Caco-2 (cell line): ENCODE measurements around the gene LIN54. TPM values are rescaled to one million over a fixed set of nuclear protein-coding genes. Genes with fewer than 3 reads are reported as not detected.

Experiments used
- BruUV-seq: library from RNA; stranded (reverse); fragments of 400-500 nt; replicated peaks from 2 replicates; lab custom pipeline; 2021; lab: Mats Ljungman, UMichigan
- CTCF ChIA-PET: fragments of 300-600 bp; sonication (Branson Sonifier 250); formaldehyde crosslinking; loops from one replicate; lab custom pipeline; 2022; ENCODE audit warnings: antibody characterized with exemption; lab: Charles Lee
- POLR2A ChIA-PET: fragments of 300-600 bp; sonication (Branson Sonifier 250); formaldehyde crosslinking; loops from one replicate; lab custom pipeline; 2022; ENCODE audit warnings: antibody characterized with exemption; lab: Charles Lee
- DNase-seq, 2 experiments: peaks; one replicate each; pipeline versions ENCODE4 v3.0.0 to v3.0.0-alpha.2; 2020 to 2022
- H3K27me3 ChIP-seq: replicated peaks from 2 replicates; pipeline ENCODE4 v1.6.0; 2011; ENCODE audit warnings: low read length; ENCODE audit not compliant: control insufficient read depth, insufficient read depth
- H3K36me3 ChIP-seq: 2 replicates; pipeline ENCODE4 v1.5.1; 2011; ENCODE audit warnings: low read length; ENCODE audit not compliant: control insufficient read depth, insufficient read depth
- H3K4me1 ChIP-seq: fragments of 250-450 bp; sonication (Bioruptor Pico); 2 replicates; pipeline ENCODE4 v1.5.1; 2020; ENCODE audit warnings: mild to moderate bottlenecking
- H3K4me3 ChIP-seq: 2 replicates; pipeline ENCODE4 v1.5.1; 2011; ENCODE audit warnings: low read depth, mild to moderate bottlenecking, control low read depth, low read length
- H3K9me3 ChIP-seq: fragments of 250-450 bp; sonication (Bioruptor Pico); 2 replicates; pipeline ENCODE4 v1.5.1; 2020; ENCODE audit warnings: mild to moderate bottlenecking, moderate library complexity
- H3K27ac Mint-ChIP-seq: one replicate; pipeline ENCODE4 v1.8.0; 2022; ENCODE audit warnings: mixed read lengths; ENCODE audit not compliant: unreplicated experiment
- H3K27me3 Mint-ChIP-seq: one replicate; pipeline ENCODE4 v1.8.0; 2022; ENCODE audit warnings: mixed read lengths; ENCODE audit not compliant: insufficient read depth, unreplicated experiment
- H3K36me3 Mint-ChIP-seq: one replicate; pipeline ENCODE4 v1.8.0; 2022; ENCODE audit warnings: mild to moderate bottlenecking, mixed read lengths; ENCODE audit not compliant: insufficient read depth, unreplicated experiment
- H3K4me1 Mint-ChIP-seq: one replicate; pipeline ENCODE4 v1.8.0; 2022; ENCODE audit warnings: low read depth, mixed read lengths; ENCODE audit not compliant: unreplicated experiment
- H3K4me3 Mint-ChIP-seq: one replicate; pipeline ENCODE4 v1.8.0; 2022; ENCODE audit warnings: mild to moderate bottlenecking, moderate library complexity, mixed read lengths; ENCODE audit not compliant: unreplicated experiment
- H3K9me3 Mint-ChIP-seq: one replicate; pipeline ENCODE4 v1.8.0; 2022; ENCODE audit warnings: mixed read lengths; ENCODE audit not compliant: unreplicated experiment
- CTCF ChIP-seq, 2 experiments: fragments of 200-600 bp in 1 of 2; IDR thresholded peaks; 1 replicate in 1 of 2; 2 replicates in 1 of 2; pipeline versions ENCODE4 v1.5.1 to v1.8.0; 2011 to 2022; ENCODE audit warnings: antibody characterized with exemption in 1 of 2, control low read depth in 1 of 2, inconsistent platforms in 1 of 2, low read depth in 1 of 2, low read length in 1 of 2, mild to moderate bottlenecking in 1 of 2, moderate library complexity in 1 of 2; ENCODE audit not compliant: insufficient read depth in 1 of 2, severe bottlenecking in 1 of 2, unreplicated experiment in 1 of 2
- intact Hi-C: fragments of 100-400 bp; cut with micrococcal nuclease; formaldehyde crosslinking; loops from one replicate; pipeline ENCODE4 v1.10.0; 2022; ENCODE audit not compliant: unreplicated experiment
- total RNA-seq: library from RNA; stranded (reverse); gene quantifications from 2 replicates; pipeline ENCODE4 v1.2.3, GENCODE V29; 2022

LIN54 gene
- total RNA-seq, 1 experiment from 2014 or later = 29.6 TPM

- no TSS peak for BruUV-seq
- no peak for TF ChIP-seq CTCF (IDR thresholded peaks at IDR 0.05; ENCODE audit: insufficient read depth in 1 of 2, low read depth in 1 of 2, low read length in 1 of 2, severe bottlenecking in 1 of 2, unreplicated experiment in 1 of 2)
- Histone ChIP-seq H3K4me3 (no peak overlapping the region), H3K4me1 (no peaks in the 10 kb centered on the region), H3K36me3 (no peaks in the 10 kb centered on the region), H3K9me3 (no peaks in the 10 kb centered on the region), H3K27me3 (no peaks in the 10 kb centered on the region)
- intact Hi-C loops = loop anchor here (10.0 kb wide), 1 partner anchor 380 kb away; the partner anchor contains the start of gene COQ2
- H3K36me3 Mint-ChIP-seq = no peaks in the 10 kb centered on the region
- ChIA-PET POLR2A (no interaction called here), CTCF (no interaction called here)
- no peaks in the 10 kb centered on the region for H3K4me1 Mint-ChIP-seq
- no peaks in the 10 kb centered on the region for H3K27me3 Mint-ChIP-seq
- no peak overlapping the region for H3K4me3 Mint-ChIP-seq
- no peaks in the 10 kb centered on the region for H3K9me3 Mint-ChIP-seq
- no peak for DNase-seq
- no peak overlapping the region for H3K27ac Mint-ChIP-seq
Observed at GRCh38 chr4:82905205-82905604, 105.4 kb downstream of the LIN54 start.

GRCh38 chr4:82903737-82904136, 106.9 kb downstream of the LIN54 start:
- Mint-ChIP-seq H3K9me3 (no peaks in the 10 kb centered on the region), H3K27me3 (no peaks in the 10 kb centered on the region), H3K4me1 (no peaks in the 10 kb centered on the region), H3K4me3 (no peak overlapping the region), H3K27ac (no peak overlapping the region), H3K36me3 (peaks cover under 1% of the 10 kb centered on the region)
- H3K9me3 ChIP-seq = no peaks in the 10 kb centered on the region
- CTCF ChIA-PET = no interaction called here
- intact Hi-C loops = loop anchor here (10.0 kb wide), 1 partner anchor 381 kb away; the partner anchor contains the start of gene COQ2
- no peaks in the 10 kb centered on the region for H3K27me3 ChIP-seq
- BruUV-seq = no TSS peak
- no peaks in the 10 kb centered on the region for H3K4me1 ChIP-seq
- no peak overlapping the region for H3K4me3 ChIP-seq
- no peak for TF ChIP-seq CTCF (IDR thresholded peaks at IDR 0.05; ENCODE audit: insufficient read depth in 1 of 2, low read depth in 1 of 2, low read length in 1 of 2, severe bottlenecking in 1 of 2, unreplicated experiment in 1 of 2)
- H3K36me3 ChIP-seq = no peaks in the 10 kb centered on the region
- DNase-seq = no peak
- POLR2A ChIA-PET = no interaction called here

GRCh38 chr4:82901183-82901718, 109.4 kb downstream of the LIN54 start:
- intact Hi-C loops = loop anchor here (2.0 to 10.0 kb wide), 2 partner anchors 112 to 384 kb away; partner anchors contain the start of gene COQ2
- no peak overlapping the region for H3K4me3 Mint-ChIP-seq
- no peak for TF ChIP-seq CTCF (IDR thresholded peaks at IDR 0.05; ENCODE audit: insufficient read depth in 1 of 2, low read depth in 1 of 2, low read length in 1 of 2, severe bottlenecking in 1 of 2, unreplicated experiment in 1 of 2)
- DNase-seq = no peak
- peak overlapping the region; percentile 65 for H3K4me3 ChIP-seq
- no peaks in the 10 kb centered on the region for H3K4me1 Mint-ChIP-seq
- peaks cover 20% of the 10 kb centered on the region for H3K36me3 Mint-ChIP-seq
- TSS peak; percentile 65 for BruUV-seq
- CTCF ChIA-PET = no interaction called here
- H3K36me3 ChIP-seq = no peaks in the 10 kb centered on the region; the same call in 1 of the 2 replicates
- POLR2A ChIA-PET = interaction anchor here (0.7 to 2.1 kb wide), 8 partner anchors 9 to 472 kb away, joined by 3 to 18 read pairs (median 8); partner anchors contain the start of genes COPS4, HNRNPDL, LIN54 and SEC31A
- no peak overlapping the region for H3K27ac Mint-ChIP-seq
- no peaks in the 10 kb centered on the region for H3K9me3 Mint-ChIP-seq
- H3K27me3 Mint-ChIP-seq = no peaks in the 10 kb centered on the region
- H3K4me1 ChIP-seq = peaks cover 12% of the 10 kb centered on the region; the same call in 1 of the 2 replicates
- no peaks in the 10 kb centered on the region for H3K9me3 ChIP-seq
- H3K27me3 ChIP-seq = no peaks in the 10 kb centered on the region
